Endodermal cell (in vitro differentiated cells): Measurements from ENCODE around the gene TEN1. TPM values are rescaled to one million over a fixed set of nuclear protein-coding genes. Genes with fewer than 3 reads are reported as not detected.

Source experiments
- DNase-seq: peaks from one replicate; pipeline ENCODE4 v3.0.0-alpha.2; 2017
- H3K27ac ChIP-seq: 2 replicates; pipeline ENCODE4 v1.5.1; 2013; ENCODE audit warnings: mild to moderate bottlenecking, low read depth, low read length, moderate library complexity
- H3K27me3 ChIP-seq: 2 replicates; pipeline ENCODE4 v1.6.1; 2013; ENCODE audit warnings: mild to moderate bottlenecking, low read length, moderate library complexity; ENCODE audit not compliant: insufficient read depth, control insufficient read depth, poor library complexity, severe bottlenecking
- H3K36me3 ChIP-seq: 2 replicates; pipeline ENCODE4 v1.7.0; 2013; ENCODE audit warnings: mild to moderate bottlenecking, low read length, moderate library complexity; ENCODE audit not compliant: control insufficient read depth, insufficient read depth
- H3K4me1 ChIP-seq: one replicate; pipeline ENCODE4 v1.7.0; 2013; ENCODE audit warnings: low read length; ENCODE audit not compliant: control insufficient read depth, insufficient read depth
- H3K4me3 ChIP-seq: 2 replicates; pipeline ENCODE4 v1.5.1; 2013; ENCODE audit warnings: mild to moderate bottlenecking, low read length, moderate library complexity
- H3K9ac ChIP-seq: 2 replicates; pipeline ENCODE4 v1.6.1; 2013; ENCODE audit warnings: mild to moderate bottlenecking, low read length, moderate library complexity; ENCODE audit not compliant: poor library complexity, severe bottlenecking; ENCODE audit errors: extremely low read depth
- H3K9me3 ChIP-seq: 2 replicates; pipeline ENCODE4 v1.6.1; 2013; ENCODE audit warnings: mild to moderate bottlenecking, low read length, moderate library complexity; ENCODE audit not compliant: control insufficient read depth
- H3K27ac Mint-ChIP-seq: 2 replicates; pipeline ENCODE4 v1.8.0; 2020; ENCODE audit warnings: mixed read lengths
- H3K27me3 Mint-ChIP-seq: 2 replicates; pipeline ENCODE4 v1.8.0; 2021; ENCODE audit warnings: mild to moderate bottlenecking, mixed read lengths; ENCODE audit not compliant: insufficient read depth
- H3K36me3 Mint-ChIP-seq: 2 replicates; pipeline ENCODE4 v1.8.0; 2020; ENCODE audit warnings: low read depth, mixed read lengths
- H3K4me1 Mint-ChIP-seq: 2 replicates; pipeline ENCODE4 v1.8.0; 2020; ENCODE audit warnings: mixed read lengths
- H3K4me3 Mint-ChIP-seq: 2 replicates; pipeline ENCODE4 v1.8.0; 2020; ENCODE audit warnings: mild to moderate bottlenecking, moderate library complexity, mixed read lengths
- H3K9me3 Mint-ChIP-seq: 2 replicates; pipeline ENCODE4 v1.8.0; 2020; ENCODE audit warnings: mild to moderate bottlenecking, mixed read lengths
- WGBS, 2 experiments: methylation state at CpG; one replicate each; pipeline versions ENCODE4 v1.1.5 to v1.1.7; 2013; ENCODE audit warnings: missing lambda C conversion rate in 2 of 2, mixed read lengths in 1 of 2; ENCODE audit not compliant: insufficient coverage in 1 of 2, insufficient read length in 1 of 2; 5-methylcytosine and 5-hydroxymethylcytosine counted together
- long read RNA-seq, 4 experiments: library from polyadenylated mRNA in 2 of 4; library from RNA in 1 of 4; library from capped mRNA in 1 of 4; stranded (forward) in 3 of 4; unstranded in 1 of 4; transcript quantifications; one replicate each; pipeline ENCODE4 v2.0.0, GENCODE V29; 2020 to 2021; ENCODE audit warnings: inconsistent platforms in 1 of 4
- polyA plus RNA-seq, 2 experiments: library from polyadenylated mRNA; stranded (reverse); fragments of 50-300 nt; gene quantifications; one replicate each; pipeline ENCODE4 v1.2.3, GENCODE V29; 2013
- total RNA-seq, 2 donors: library from RNA; stranded (reverse); fragmentation: NEBNext Ultra II Directional in 1 of 2; extraction: Animal tissue kit (Norgen Biotek cat#: 25700) in 1 of 2; gene quantifications; 2 replicates in 1 of 2; 3 replicates in 1 of 2; pipeline ENCODE4 v1.2.1, GENCODE V29; 2021
- TF ChIP-seq, protein P1 (sequence below): fragments of 200-600 bp; sonication (generic); conservative IDR thresholded peaks from 2 replicates; pipeline ENCODE4 v1.5.0; 2021; ENCODE audit warnings: antibody characterized with exemption, mild to moderate bottlenecking

The TEN1 gene, protein sequence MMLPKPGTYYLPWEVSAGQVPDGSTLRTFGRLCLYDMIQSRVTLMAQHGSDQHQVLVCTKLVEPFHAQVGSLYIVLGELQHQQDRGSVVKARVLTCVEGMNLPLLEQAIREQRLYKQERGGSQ
- total RNA-seq, result 10 to 100 TPM; 12.1 to 15.3 TPM
- polyA plus RNA-seq (2013, experiment 1 of 2), result 14.4 TPM
- 13.5 TPM for polyA plus RNA-seq (2013, experiment 2 of 2)
- long read RNA-seq, experiment 1, transcript TEN1-201 (4 exons, 994 nt), result major isoform, 8 of 8 reads
- long read RNA-seq, experiment 1, partial matches to known transcripts, result 0 of 8 reads
- long read RNA-seq, experiment 1, other reads (novel, unspliced or antisense), result 0 of 8 reads
- long read RNA-seq, experiment 2, transcript TEN1-201 (4 exons, 994 nt), result major isoform, 6 of 9 reads
- long read RNA-seq, experiment 2, partial matches to known transcripts, result 0 of 9 reads
- long read RNA-seq, experiment 2, other reads (novel, unspliced or antisense), result 3 of 9 reads
- long read RNA-seq, experiment 3, transcript TEN1-201 (4 exons, 994 nt), result major isoform, 11 of 11 reads
- long read RNA-seq, experiment 3, partial matches to known transcripts, result 0 of 11 reads
- long read RNA-seq, experiment 3, other reads (novel, unspliced or antisense), result 0 of 11 reads
- long read RNA-seq, experiment 4, transcript TEN1-201 (4 exons, 994 nt), result major isoform, 42 of 47 reads
- long read RNA-seq, experiment 4, partial matches to known transcripts, result 0 of 47 reads
- long read RNA-seq, experiment 4, other reads (novel, unspliced or antisense), result 5 of 47 reads

DNA sequence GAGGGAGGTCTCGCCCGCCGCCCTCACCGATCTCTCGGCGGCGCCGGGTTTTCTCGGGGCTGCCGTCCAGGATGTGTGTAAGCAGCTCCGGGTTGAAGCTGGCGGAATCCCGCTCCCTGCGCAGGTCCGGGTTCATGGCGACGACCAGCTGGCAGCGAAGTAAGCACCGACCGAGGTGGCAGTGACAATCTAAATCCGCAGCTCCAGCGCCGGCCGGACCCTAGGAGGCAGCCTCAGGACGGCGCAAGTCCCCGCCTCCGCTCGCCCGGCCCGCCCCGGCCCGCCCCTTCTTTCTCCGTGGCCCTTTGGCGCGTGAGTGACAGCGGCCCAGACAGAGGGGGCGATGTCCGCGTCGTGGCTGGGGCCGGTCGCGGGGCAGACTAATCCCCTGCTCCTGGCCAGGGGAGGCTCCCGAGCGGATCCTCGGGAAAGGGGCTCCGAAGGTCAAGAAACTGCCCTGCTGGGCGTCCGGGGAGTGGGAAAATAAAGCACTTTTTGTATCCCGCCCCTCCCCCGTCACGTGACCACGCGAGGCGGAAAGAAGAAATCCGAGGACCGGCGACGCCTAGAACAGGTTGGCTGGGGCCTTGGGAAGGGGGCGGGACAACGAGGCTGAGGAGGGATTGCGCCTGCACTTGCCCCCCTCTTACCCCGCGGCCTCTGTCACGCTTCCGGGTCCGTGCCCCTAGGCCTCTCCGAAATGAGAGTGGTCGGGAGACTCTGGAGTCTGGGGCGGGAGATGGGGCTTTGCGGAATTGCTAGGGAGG lies at the start of gene TEN1, which contains the start of gene ACOX1:
TEN1 (plus strand) TSS at position 303 of the 767 bp plus-strand sequence. CDS start 6,953 bp downstream, outside the sequence.
ACOX1 (minus strand) TSS at position 229 of the 767 bp plus-strand sequence; CDS start at position 136, 93 bp downstream.
- TF ChIP-seq, protein P1, sequence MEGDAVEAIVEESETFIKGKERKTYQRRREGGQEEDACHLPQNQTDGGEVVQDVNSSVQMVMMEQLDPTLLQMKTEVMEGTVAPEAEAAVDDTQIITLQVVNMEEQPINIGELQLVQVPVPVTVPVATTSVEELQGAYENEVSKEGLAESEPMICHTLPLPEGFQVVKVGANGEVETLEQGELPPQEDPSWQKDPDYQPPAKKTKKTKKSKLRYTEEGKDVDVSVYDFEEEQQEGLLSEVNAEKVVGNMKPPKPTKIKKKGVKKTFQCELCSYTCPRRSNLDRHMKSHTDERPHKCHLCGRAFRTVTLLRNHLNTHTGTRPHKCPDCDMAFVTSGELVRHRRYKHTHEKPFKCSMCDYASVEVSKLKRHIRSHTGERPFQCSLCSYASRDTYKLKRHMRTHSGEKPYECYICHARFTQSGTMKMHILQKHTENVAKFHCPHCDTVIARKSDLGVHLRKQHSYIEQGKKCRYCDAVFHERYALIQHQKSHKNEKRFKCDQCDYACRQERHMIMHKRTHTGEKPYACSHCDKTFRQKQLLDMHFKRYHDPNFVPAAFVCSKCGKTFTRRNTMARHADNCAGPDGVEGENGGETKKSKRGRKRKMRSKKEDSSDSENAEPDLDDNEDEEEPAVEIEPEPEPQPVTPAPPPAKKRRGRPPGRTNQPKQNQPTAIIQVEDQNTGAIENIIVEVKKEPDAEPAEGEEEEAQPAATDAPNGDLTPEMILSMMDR, result peak; percentile 55
- Histone ChIP-seq H3K4me1 (peaks cover 4% of the 10 kb centered on the region), H3K36me3 (peaks cover 29% of the 10 kb centered on the region), H3K9ac (peak within 1 kb of the TSS; percentile 94), H3K9me3 (no peaks in the 10 kb centered on the region), H3K27ac (peak within 1 kb of the TSS; percentile 97), H3K27me3 (no peaks in the 10 kb centered on the region), H3K4me3 (peak within 1 kb of the TSS; percentile 96)
- Mint-ChIP-seq H3K27ac (peak within 1 kb of the TSS; percentile 100), H3K36me3 (peaks cover 25% of the 10 kb centered on the region), H3K4me3 (peak within 1 kb of the TSS; percentile 96), H3K4me1 (peaks cover 44% of the 10 kb centered on the region), H3K9me3 (no peaks in the 10 kb centered on the region), H3K27me3 (no peaks in the 10 kb centered on the region)
- 0% methylated on average over 37 to 72 of the region's 72 CpGs for WGBS, 2 experiments
- DNase-seq, result peak; percentile 100

DNA sequence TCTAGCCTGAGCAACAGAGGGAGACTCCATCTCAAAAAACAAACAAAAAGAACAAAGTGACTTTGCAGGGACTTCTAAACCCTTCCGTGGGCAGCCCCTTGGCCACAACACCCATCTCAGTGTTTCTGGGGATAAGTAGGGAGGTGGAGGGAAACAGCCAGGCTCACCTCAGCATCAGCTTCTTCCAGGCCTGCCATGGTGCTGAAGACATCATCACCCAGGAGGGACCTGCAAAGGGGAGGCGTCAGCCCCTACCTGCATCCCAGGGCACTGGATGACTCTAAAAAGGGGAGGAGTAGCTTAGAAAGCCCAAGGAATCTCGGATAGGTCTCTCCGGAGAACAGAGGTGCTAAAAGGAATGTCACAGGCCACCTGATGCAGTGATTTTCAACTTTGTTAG lies 48.0 kb upstream of the TEN1 start:
- Histone ChIP-seq H3K4me1 (no peaks in the 10 kb centered on the region), H3K27ac (no peak overlapping the region), H3K9ac (no peak overlapping the region), H3K4me3 (no peak overlapping the region), H3K9me3 (no peaks in the 10 kb centered on the region), H3K36me3 (peaks cover 5% of the 10 kb centered on the region), H3K27me3 (no peaks in the 10 kb centered on the region)
- TF ChIP-seq, protein P1, result no peak
- Mint-ChIP-seq H3K27me3 (no peaks in the 10 kb centered on the region), H3K36me3 (peaks cover 23% of the 10 kb centered on the region), H3K4me1 (no peaks in the 10 kb centered on the region), H3K9me3 (no peaks in the 10 kb centered on the region), H3K27ac (no peak overlapping the region), H3K4me3 (no peak overlapping the region)
- peak; percentile 55 for DNase-seq
- 79 to 87% methylated on average over 3 to 4 of the region's 4 CpGs for WGBS, 2 experiments

DNA sequence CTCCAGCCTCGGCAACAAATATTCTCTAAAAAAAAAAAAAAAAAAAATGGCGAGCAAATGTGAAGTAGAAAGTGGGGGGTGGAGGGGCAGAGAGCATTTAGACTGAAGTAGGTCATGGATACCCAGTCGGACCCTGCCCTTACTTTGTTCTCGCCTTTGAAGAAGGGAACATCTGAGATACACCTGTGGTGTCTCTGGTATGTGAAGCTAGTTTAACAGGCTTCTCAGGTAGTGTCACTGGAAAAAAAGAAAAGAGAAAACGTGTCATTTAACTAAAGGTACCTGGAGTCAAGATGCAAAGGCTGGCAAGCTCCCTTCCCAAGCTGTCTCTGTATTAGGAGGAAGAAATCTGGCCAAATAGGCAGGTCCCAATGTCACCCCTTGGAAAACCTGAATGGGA lies 46.2 kb upstream of the TEN1 start:
- Histone ChIP-seq H3K9ac (no peak overlapping the region), H3K9me3 (no peaks in the 10 kb centered on the region), H3K27ac (no peak overlapping the region), H3K4me3 (no peak overlapping the region), H3K4me1 (no peaks in the 10 kb centered on the region), H3K27me3 (no peaks in the 10 kb centered on the region), H3K36me3 (peaks cover 2% of the 10 kb centered on the region)
- peaks cover 19% of the 10 kb centered on the region for H3K36me3 Mint-ChIP-seq
- H3K27ac Mint-ChIP-seq, result no peak overlapping the region
- H3K9me3 Mint-ChIP-seq, result no peaks in the 10 kb centered on the region
- TF ChIP-seq, protein P1, result no peak
- H3K27me3 Mint-ChIP-seq, result no peaks in the 10 kb centered on the region
- H3K4me1 Mint-ChIP-seq, result no peaks in the 10 kb centered on the region
- WGBS, 2 experiments, result 91 to 94% methylated on average over 3 to 5 of the region's 5 CpGs
- H3K4me3 Mint-ChIP-seq, result no peak overlapping the region
- DNase-seq, result no peak
